Osteoblast (primary cell): ENCODE measurements around the gene DCAF8. TPM values are rescaled to one million over a fixed set of nuclear protein-coding genes. Genes with fewer than 3 reads are reported as not detected.

ENCODE experiments used
- DNase-seq: peaks from one replicate; pipeline ENCODE4 v3.0.0; 2011; ENCODE audit warnings: low spot score, mixed read lengths; ENCODE audit not compliant: insufficient read length; ENCODE audit errors: missing footprints
- H2AFZ ChIP-seq: 2 replicates; pipeline ENCODE4 v1.6.0; 2011; ENCODE audit warnings: mild to moderate bottlenecking, low read length
- H3K27ac ChIP-seq: 2 replicates; pipeline ENCODE4 v1.5.1; 2011; ENCODE audit warnings: mild to moderate bottlenecking, low read depth, low read length, moderate library complexity
- H3K27me3 ChIP-seq: 2 replicates; pipeline ENCODE4 v1.6.0; 2012; ENCODE audit warnings: mild to moderate bottlenecking, control low read depth, inconsistent platforms, low read length, moderate library complexity; ENCODE audit not compliant: insufficient read depth
- H3K36me3 ChIP-seq: 2 replicates; pipeline ENCODE4 v1.5.1; 2011; ENCODE audit warnings: mild to moderate bottlenecking, low read length, control low read depth, moderate library complexity; ENCODE audit not compliant: insufficient read depth
- H3K4me1 ChIP-seq: 2 replicates; pipeline ENCODE4 v1.5.1; 2011; ENCODE audit warnings: mild to moderate bottlenecking, low read length, control low read depth, moderate library complexity; ENCODE audit not compliant: insufficient read depth
- H3K4me2 ChIP-seq: 2 replicates; pipeline ENCODE4 v1.6.0; 2011; ENCODE audit warnings: mild to moderate bottlenecking, low read length; ENCODE audit not compliant: insufficient read depth
- H3K4me3 ChIP-seq: fragments of 200-600 bp; sonication (generic); 3 replicates; pipeline ENCODE4 v1.5.1; 2012; ENCODE audit warnings: mild to moderate bottlenecking, low read length, inconsistent platforms; ENCODE audit not compliant: insufficient read depth
- H3K79me2 ChIP-seq: 2 replicates; pipeline ENCODE4 v1.6.0; 2012; ENCODE audit warnings: mild to moderate bottlenecking, low read length, control low read depth, inconsistent platforms; ENCODE audit not compliant: insufficient read depth
- H3K9me3 ChIP-seq: 2 replicates; pipeline ENCODE4 v1.5.1; 2011; ENCODE audit warnings: low read depth, low read length, control low read depth
- H4K20me1 ChIP-seq: 2 replicates; pipeline ENCODE4 v1.6.0; 2012; ENCODE audit warnings: mild to moderate bottlenecking, low read length, control low read depth; ENCODE audit not compliant: insufficient read depth
- CTCF ChIP-seq: IDR thresholded peaks from 2 replicates; pipeline ENCODE4 v1.5.1; 2011; ENCODE audit warnings: mild to moderate bottlenecking, low read depth, low read length, moderate library complexity; ENCODE audit errors: extremely low read depth
- total RNA-seq: library from RNA; depleted of rRNA; stranded (reverse); fragments of >200 nt; gene quantifications from 2 replicates; pipeline ENCODE4 v1.2.3, GENCODE V29; 2012

Gene DCAF8
- total RNA-seq, 1 donor = 107 TPM

- Histone ChIP-seq H3K4me3 (no peak overlapping the region), H4K20me1 (peaks cover 14% of the 10 kb centered on the region), H3K36me3 (peaks cover 68% of the 10 kb centered on the region), H3K4me1 (no peaks in the 10 kb centered on the region), H3K27ac (no peak overlapping the region), H3K79me2 (peaks cover 24% of the 10 kb centered on the region), H3K9me3 (no peaks in the 10 kb centered on the region), H3K4me2 (no peak overlapping the region), H2AFZ (no peak overlapping the region), H3K27me3 (no peaks in the 10 kb centered on the region)
- DNase-seq = no peak
- TF ChIP-seq CTCF = no peak
These were observed 22.6 kb downstream of the DCAF8 start for GRCh38 chr1:160239582-160240299.

- H3K79me2 ChIP-seq = peaks cover 15% of the 10 kb centered on the region
- H3K27ac ChIP-seq = no peak overlapping the region
- no peak overlapping the region for H2AFZ ChIP-seq
- no peak overlapping the region for H3K4me3 ChIP-seq
- H3K4me2 ChIP-seq = no peak overlapping the region
- H3K36me3 ChIP-seq = peaks cover 69% of the 10 kb centered on the region
- H3K9me3 ChIP-seq = no peaks in the 10 kb centered on the region
- no peaks in the 10 kb centered on the region for H3K27me3 ChIP-seq
- H3K4me1 ChIP-seq = no peaks in the 10 kb centered on the region
- H4K20me1 ChIP-seq = peaks cover 7% of the 10 kb centered on the region
- no peak for DNase-seq
- TF ChIP-seq CTCF = no peak
These were observed 23.9 kb downstream of the DCAF8 start for GRCh38 chr1:160238408-160238807.

GRCh38 chr1:160237558-160237957 lies 24.8 kb downstream of the DCAF8 start:
- peaks cover 9% of the 10 kb centered on the region for H4K20me1 ChIP-seq
- no peak for TF ChIP-seq CTCF
- no peaks in the 10 kb centered on the region for H3K4me1 ChIP-seq
- peaks cover 8% of the 10 kb centered on the region for H3K79me2 ChIP-seq
- no peak overlapping the region for H3K27ac ChIP-seq
- H3K9me3 ChIP-seq = no peaks in the 10 kb centered on the region
- DNase-seq = no peak
- no peak overlapping the region for H3K4me2 ChIP-seq
- H3K36me3 ChIP-seq = peaks cover 63% of the 10 kb centered on the region
- H3K27me3 ChIP-seq = no peaks in the 10 kb centered on the region
- no peak overlapping the region for H2AFZ ChIP-seq
- no peak overlapping the region for H3K4me3 ChIP-seq

GRCh38 chr1:160236806-160237205 lies 25.5 kb downstream of the DCAF8 start:
- no peak overlapping the region for H3K4me3 ChIP-seq
- no peak overlapping the region for H3K4me2 ChIP-seq
- no peaks in the 10 kb centered on the region for H3K4me1 ChIP-seq
- no peak overlapping the region for H2AFZ ChIP-seq
- H3K27ac ChIP-seq = no peak overlapping the region
- H3K79me2 ChIP-seq = peaks cover 6% of the 10 kb centered on the region
- peaks cover 6% of the 10 kb centered on the region for H4K20me1 ChIP-seq
- no peaks in the 10 kb centered on the region for H3K9me3 ChIP-seq
- TF ChIP-seq CTCF = no peak
- DNase-seq = no peak
- no peaks in the 10 kb centered on the region for H3K27me3 ChIP-seq
- H3K36me3 ChIP-seq = peaks cover 67% of the 10 kb centered on the region
